ENCODE results near the gene NADK.

GRCh38 chr1:1756661-1757421, 21.4 kb downstream of the NADK start:
- TF ChIP-seq CTCF (IDR thresholded peaks at IDR 0.05), result no peak
- TF ChIP-seq POLR2A (IDR thresholded peaks at IDR 0.05), result no peak

All from adrenal gland (tissue), 5 donors.